Stimulated activated CD8-positive, alpha-beta memory T cell treated with anti-CD3 and anti-CD28 coated beads, Interleukin-15, amount 100 ng/mL, for 1 hour (primary cell): Measurements from ENCODE around the gene LAMC1.

Source experiments
- DNase-seq: peaks from one replicate; pipeline ENCODE4 v3.0.0-alpha.2; 2020; ENCODE audit warnings: low read depth

The LAMC1 gene

GRCh38 chr1:183079712-183080388, 56.6 kb downstream of the LAMC1 start:
- DNase-seq: no peak

GRCh38 chr1:183080406-183080805, 57.2 kb downstream of the LAMC1 start:
- DNase-seq: no peak

DNA sequence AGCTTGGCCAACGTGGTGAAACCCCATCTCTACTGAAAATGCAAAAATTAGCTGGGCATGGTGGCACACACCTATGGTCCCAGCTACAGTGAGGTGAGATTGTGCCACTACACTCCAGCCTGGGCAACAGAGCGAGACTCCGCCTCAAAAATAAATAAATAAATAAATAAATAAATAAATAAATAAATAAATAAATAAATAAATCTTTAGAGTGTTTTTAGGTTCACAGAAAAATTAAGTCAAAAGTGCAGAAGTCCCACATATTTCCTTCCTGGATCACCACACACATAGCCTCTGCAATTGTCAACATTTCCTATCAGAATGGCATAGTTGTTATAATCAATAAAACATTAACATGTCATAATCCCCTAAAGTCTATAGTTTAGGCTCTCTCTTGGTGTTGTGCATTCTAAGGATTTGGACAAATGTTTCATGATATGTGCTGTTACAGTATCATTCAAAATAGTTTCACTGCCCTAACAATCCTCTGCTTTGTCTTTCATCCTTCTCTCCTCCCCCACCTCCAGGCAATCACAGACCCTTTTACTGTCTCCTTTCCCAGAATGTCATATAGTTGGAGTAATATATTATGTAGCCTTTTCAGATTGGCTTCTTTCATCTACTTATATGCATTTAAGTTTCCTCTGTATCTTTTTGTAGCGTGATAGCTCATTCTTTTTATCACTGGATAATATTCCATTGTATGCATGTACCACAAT, 58.3 kb downstream of the LAMC1 start:
- DNase-seq: no peak

- DNase-seq: no peak
Observed at GRCh38 chr1:183082650-183083049, 59.4 kb downstream of the LAMC1 start.

- no peak for DNase-seq
Observed at GRCh38 chr1:183087001-183087400, 63.8 kb downstream of the LAMC1 start.

DNA sequence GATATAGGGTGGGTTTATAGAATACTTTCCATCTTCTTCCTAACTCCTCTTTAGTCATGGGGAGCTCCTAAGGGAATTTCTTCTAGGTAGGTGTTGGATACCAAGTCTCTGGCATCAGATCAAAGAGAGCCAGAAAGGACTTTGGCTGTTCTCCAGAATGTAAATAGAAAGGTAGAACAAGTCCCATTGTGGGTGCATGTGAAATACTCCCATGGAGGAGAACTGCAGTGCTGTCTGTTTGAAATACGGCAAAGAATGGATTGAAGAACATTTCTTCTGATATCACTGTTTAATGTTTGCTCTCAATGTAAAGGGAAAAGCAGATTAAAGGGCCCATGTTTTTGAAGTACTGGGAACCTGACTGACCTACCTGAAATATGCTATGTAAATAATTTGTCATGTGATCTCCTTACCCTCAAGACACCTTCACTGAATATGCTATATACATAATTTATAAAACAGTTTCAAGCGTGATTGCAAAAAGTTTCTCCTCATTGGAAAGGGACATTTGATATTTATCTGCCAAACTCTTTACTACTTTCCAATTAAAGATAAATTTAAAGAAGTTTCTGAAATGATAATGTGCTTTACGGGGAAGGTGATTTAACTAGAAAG, 65.9 kb downstream of the LAMC1 start:
- no peak for DNase-seq

DNA sequence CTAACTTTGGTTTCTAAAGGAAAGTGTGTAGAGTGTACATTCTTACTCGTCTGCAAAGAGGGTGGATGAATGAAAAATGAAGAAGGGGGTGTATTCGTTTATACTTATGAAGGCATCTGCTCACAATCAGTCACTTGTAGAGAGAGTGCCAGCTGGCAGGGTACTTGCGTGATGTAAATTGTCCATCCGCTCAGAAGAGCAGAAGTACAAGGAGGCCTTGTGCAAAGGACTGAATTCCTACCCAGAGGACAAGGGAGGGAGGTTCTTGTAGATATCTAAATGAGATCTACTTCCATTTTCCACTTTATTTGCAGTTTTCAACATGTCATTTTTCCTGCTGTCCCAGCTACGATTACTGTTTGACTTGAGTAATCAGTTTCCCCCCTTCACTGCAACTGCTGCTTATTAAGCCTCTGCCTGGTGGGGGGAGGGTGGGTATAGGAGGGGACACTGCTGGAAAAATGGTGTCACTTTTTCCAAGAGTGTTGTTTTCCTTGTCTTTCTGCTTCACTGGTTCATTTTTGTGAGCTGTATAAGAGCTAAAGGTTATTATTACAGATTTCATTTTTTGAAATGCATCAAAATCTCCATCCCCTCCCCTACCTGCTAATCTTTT, 67.3 kb downstream of the LAMC1 start:
- DNase-seq: no peak

GRCh38 chr1:183091181-183091580, 68.0 kb downstream of the LAMC1 start:
- no peak for DNase-seq

GRCh38 chr1:183092350-183092749, 69.1 kb downstream of the LAMC1 start:
- DNase-seq: no peak

DNA sequence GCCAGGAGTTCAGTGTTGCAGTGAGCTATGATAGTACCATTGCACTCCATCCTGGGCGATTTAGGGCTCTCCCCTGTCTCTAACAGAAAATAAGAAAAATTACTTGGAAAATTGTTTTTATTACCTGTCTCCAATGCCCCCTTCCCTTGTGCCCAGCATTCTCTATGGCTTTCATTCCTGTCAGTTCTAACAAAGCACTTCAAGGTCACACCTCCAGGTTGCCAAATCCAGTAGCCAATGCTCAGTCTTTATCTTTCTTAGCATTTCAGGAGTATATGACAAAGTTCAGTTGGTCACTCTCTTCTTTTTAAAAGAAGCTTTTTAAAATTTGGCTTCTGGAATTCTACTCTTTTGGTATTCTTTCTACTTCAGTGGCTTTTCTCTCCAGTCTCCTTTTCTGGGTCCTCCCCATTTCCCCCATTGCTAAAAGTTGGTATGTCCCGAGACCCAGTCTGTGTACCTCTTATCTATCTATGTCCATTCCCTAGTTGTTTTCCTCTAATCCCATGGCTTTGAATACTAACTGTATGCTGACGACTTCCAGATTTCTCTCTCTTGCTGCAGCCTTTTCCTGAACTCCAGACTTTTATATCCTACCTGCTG, 69.9 kb downstream of the LAMC1 start:
- DNase-seq: no peak

GRCh38 chr1:183093786-183094298, 70.6 kb downstream of the LAMC1 start:
- no peak for DNase-seq

DNA sequence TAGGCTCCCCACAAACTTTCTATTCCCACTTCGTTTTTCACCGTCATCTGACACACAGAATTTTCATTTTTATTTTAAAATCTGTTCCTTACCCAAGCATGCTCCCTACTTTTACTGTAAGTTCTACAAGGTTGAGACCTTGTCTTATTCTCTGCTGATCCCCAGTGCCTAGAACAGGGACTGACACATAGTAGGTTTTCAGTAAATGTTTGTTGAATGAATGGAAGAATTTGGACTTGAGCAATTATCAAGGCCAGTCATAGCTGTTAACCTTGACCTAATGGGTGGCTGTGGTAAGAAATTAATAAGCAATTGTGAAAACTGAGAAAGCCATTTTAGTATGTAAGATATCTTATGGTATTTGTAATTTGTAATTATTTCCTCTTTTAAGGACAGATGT, 71.1 kb downstream of the LAMC1 start:
- no peak for DNase-seq

DNA sequence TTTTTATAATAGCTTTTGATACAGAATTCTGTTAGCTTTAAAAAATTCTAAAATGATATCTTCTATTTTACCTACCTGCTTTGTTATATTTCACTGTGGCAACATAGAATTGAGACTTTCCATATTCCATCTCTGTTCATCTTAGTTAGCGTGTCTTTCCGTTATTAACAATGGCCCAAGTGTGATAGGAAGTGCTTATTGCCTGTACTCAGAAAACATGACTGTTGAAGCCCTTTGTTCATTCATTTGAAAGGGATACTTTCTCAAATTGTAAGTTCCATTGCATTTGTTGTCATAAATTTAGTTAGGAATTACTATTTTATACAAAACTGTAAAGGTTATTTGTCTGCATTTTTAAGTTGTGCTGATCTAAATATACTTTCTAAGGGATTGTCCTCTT, 73.1 kb downstream of the LAMC1 start:
- no peak for DNase-seq

DNA sequence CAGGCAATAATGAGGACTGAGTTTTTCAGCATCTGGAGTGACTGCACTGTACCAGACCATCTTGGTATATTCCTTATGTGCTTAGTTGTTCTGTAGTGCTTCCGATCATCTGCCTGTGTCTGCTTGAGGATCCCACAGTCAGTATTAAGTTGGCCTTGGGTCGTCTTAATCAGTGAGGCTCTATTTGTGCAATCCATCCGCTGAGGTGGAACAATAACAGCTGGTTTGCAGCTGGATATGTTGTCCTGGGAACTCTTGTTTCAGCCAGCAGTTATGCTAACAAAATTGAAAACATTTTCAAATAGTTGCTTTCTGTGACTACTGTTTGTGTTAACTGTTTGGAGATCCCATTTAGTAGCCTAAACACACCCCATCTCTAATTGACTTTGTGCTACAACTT, 73.7 kb downstream of the LAMC1 start:
- no peak for DNase-seq

GRCh38 chr1:183097438-183098051, 74.3 kb downstream of the LAMC1 start:
- no peak for DNase-seq

- no peak for DNase-seq
Observed at GRCh38 chr1:183098317-183098716, 75.1 kb downstream of the LAMC1 start.

- no peak for DNase-seq
Observed at GRCh38 chr1:183100361-183100974, 77.2 kb downstream of the LAMC1 start.

DNA sequence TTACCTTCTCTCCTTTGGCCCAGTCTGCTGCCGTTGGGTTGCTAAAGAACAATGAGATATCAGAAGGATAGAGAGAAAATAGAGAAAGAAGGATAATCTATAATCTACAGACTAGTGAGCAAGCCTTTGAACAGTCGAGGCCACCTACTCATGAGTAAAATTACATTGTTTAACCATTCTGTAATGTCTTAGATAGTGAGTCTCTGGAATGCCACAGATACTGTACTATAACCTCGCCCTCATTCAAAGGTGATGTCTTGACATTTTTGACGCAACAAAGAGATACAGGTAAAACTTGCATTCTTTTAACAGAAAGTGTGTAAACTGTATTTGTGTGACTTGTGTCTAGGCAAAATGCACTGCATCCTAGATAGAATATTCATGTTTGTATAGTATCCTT, 77.9 kb downstream of the LAMC1 start:
- no peak for DNase-seq

GRCh38 chr1:183101841-183102276, 78.6 kb downstream of the LAMC1 start:
- no peak for DNase-seq

- DNase-seq: no peak
Observed at GRCh38 chr1:183103147-183103546, 79.9 kb downstream of the LAMC1 start.

GRCh38 chr1:183103577-183103976, 80.4 kb downstream of the LAMC1 start:
- DNase-seq: no peak
